Progenitor cell of endocrine pancreas (in vitro differentiated cells): ENCODE data around the gene FOXF1. TPM values are rescaled to one million over a fixed set of nuclear protein-coding genes. Genes with fewer than 3 reads are reported as not detected.

Experiments
- DNase-seq: peaks from one replicate; pipeline ENCODE4 v3.0.0; 2021; ENCODE audit warnings: low spot score; ENCODE audit not compliant: unreplicated experiment
- H3K27ac Mint-ChIP-seq: 2 replicates; pipeline ENCODE4 v1.8.0; 2021; ENCODE audit warnings: mild to moderate bottlenecking, moderate library complexity, mixed read lengths
- H3K27me3 Mint-ChIP-seq: 2 replicates; pipeline ENCODE4 v1.8.0; 2021; ENCODE audit warnings: mixed read lengths
- H3K36me3 Mint-ChIP-seq: 2 replicates; pipeline ENCODE4 v1.8.0; 2022; ENCODE audit warnings: mixed read lengths; ENCODE audit not compliant: insufficient read depth
- H3K4me1 Mint-ChIP-seq: 2 replicates; pipeline ENCODE4 v1.8.0; 2021; ENCODE audit warnings: low read depth, mixed read lengths
- H3K4me3 Mint-ChIP-seq: 2 replicates; pipeline ENCODE4 v1.8.0; 2021; ENCODE audit warnings: low read depth, mild to moderate bottlenecking, moderate library complexity, mixed read lengths
- H3K9me3 Mint-ChIP-seq: 2 replicates; pipeline ENCODE4 v1.8.0; 2021; ENCODE audit warnings: low read depth, mixed read lengths
- total RNA-seq: library from RNA; stranded (reverse); gene quantifications from 2 replicates; pipeline ENCODE4 v1.2.1, GENCODE V29; 2021
- TF ChIP-seq, protein P1 (sequence below): fragments of 200-600 bp; sonication (generic); IDR thresholded peaks from one replicate; pipeline ENCODE4 v1.5.0; 2021; ENCODE audit warnings: antibody characterized with exemption, mild to moderate bottlenecking; ENCODE audit not compliant: unreplicated experiment

FOXF1 gene
- total RNA-seq, 1 donor from 2014 or later, result not detected

DNA sequence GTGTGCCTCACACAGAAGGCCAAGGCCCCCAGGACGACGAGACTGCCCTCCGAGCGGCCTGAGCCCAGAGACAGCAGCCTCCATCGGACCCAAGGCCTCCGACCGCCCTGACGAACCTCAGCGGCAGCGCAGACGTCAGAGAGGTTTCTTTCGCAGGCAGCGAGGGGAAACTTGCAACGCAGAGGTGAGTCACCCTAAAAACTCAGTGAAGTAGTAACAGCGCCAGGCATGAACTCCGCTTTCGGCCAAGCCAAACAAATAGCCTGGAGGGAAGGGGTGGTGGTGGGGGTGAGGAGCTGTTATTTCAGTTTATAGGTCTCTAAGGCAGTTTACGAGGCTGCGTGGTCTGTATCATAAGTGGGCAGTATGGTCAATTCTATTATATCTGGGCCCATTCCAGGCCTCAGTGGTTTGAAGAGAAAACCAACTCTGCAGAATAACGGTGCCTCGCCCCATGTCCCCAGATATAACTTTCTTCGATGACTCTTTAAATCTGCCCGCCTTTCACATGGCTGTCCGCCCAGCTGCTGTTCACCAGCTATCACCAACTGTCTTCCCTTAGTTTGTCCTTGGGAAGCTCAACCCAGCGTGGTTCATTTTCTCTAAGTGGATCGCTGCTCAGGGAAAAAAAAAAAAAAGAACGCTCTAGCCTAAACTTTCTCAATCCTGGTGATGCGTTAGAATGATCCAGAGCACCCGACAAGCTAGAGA is 43.5 kb upstream of the FOXF1 start:
- Mint-ChIP-seq H3K27ac (no peak overlapping the region), H3K9me3 (peaks cover 9% of the 10 kb centered on the region), H3K4me1 (peaks cover 1% of the 10 kb centered on the region), H3K36me3 (no peaks in the 10 kb centered on the region), H3K27me3 (peaks cover 18% of the 10 kb centered on the region), H3K4me3 (no peak overlapping the region)
- no peak for DNase-seq
- TF ChIP-seq, protein P1, sequence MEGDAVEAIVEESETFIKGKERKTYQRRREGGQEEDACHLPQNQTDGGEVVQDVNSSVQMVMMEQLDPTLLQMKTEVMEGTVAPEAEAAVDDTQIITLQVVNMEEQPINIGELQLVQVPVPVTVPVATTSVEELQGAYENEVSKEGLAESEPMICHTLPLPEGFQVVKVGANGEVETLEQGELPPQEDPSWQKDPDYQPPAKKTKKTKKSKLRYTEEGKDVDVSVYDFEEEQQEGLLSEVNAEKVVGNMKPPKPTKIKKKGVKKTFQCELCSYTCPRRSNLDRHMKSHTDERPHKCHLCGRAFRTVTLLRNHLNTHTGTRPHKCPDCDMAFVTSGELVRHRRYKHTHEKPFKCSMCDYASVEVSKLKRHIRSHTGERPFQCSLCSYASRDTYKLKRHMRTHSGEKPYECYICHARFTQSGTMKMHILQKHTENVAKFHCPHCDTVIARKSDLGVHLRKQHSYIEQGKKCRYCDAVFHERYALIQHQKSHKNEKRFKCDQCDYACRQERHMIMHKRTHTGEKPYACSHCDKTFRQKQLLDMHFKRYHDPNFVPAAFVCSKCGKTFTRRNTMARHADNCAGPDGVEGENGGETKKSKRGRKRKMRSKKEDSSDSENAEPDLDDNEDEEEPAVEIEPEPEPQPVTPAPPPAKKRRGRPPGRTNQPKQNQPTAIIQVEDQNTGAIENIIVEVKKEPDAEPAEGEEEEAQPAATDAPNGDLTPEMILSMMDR, result no peak

DNA sequence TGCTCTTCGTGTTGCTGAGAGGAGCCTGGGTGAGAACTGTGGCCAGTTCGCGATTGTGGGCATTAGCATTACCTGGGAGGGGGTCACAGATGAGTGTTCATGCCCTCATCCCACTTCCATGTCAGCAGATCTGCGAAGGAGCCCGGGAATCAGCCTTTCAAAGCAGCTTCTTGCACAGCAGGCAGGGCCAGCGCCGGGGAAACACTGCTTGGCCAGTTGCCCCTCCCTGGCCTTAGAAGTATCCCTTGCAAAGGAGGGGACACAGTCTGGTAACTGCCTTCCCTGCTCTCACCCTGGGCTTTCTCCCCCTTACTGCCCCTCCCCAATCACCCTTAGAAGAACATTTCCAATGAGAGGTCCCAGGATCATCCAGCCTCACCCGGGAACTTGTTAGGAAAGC is 42.8 kb upstream of the FOXF1 start:
- H3K27ac Mint-ChIP-seq, result no peak overlapping the region
- H3K36me3 Mint-ChIP-seq, result no peaks in the 10 kb centered on the region
- H3K27me3 Mint-ChIP-seq, result peaks cover 20% of the 10 kb centered on the region
- H3K4me3 Mint-ChIP-seq, result no peak overlapping the region
- TF ChIP-seq, protein P1, result no peak
- H3K9me3 Mint-ChIP-seq, result peaks cover 9% of the 10 kb centered on the region
- no peak for DNase-seq
- no peaks in the 10 kb centered on the region for H3K4me1 Mint-ChIP-seq

DNA sequence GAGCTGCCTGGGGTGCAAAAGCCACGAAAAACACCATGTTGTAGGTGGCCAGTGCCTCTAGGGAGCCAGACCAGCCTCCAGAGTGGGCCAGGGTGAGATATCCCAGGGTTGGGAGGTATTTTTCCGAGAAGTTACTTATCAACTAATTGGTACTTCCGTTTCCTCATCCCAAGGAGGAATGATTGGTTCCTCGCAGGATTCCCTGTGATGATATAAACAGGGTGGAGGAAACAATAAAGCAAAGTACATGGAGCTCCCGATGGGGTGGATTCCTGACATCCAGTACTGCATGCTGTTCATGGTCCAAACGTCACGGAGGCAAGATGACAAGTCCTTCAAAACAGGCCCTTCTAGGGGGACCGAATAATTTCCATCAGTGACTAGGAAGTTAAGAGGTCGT is 39.4 kb upstream of the FOXF1 start:
- H3K36me3 Mint-ChIP-seq, result no peaks in the 10 kb centered on the region
- H3K4me1 Mint-ChIP-seq, result no peaks in the 10 kb centered on the region
- H3K27me3 Mint-ChIP-seq, result peaks cover 46% of the 10 kb centered on the region
- TF ChIP-seq, protein P1, result no peak
- H3K27ac Mint-ChIP-seq, result no peak overlapping the region
- DNase-seq, result no peak
- H3K9me3 Mint-ChIP-seq, result no peaks in the 10 kb centered on the region
- no peak overlapping the region for H3K4me3 Mint-ChIP-seq

DNA sequence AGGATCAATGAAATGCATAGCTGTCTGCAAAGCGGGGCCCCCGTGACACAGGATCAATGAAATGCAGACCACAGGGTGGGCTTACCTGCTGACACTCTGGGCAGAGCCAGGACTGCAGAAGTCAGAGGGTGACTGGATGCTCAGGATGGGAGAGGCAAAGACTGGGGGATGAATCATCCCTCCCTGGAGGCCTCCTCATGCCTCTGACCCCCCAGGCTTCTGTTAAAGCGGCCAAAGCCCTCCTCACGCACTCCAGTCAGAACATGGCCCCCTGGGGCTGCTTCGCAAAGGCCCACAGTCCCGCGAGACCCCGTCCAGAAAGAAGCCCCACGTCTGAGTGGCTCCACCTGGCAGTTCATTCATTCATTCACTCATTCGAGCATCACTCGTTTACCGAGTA is 38.4 kb upstream of the FOXF1 start:
- no peak for DNase-seq
- Mint-ChIP-seq H3K36me3 (no peaks in the 10 kb centered on the region), H3K4me3 (no peak overlapping the region), H3K9me3 (no peaks in the 10 kb centered on the region), H3K4me1 (no peaks in the 10 kb centered on the region), H3K27ac (no peak overlapping the region), H3K27me3 (peaks cover 56% of the 10 kb centered on the region)
- TF ChIP-seq, protein P1, result no peak

DNA sequence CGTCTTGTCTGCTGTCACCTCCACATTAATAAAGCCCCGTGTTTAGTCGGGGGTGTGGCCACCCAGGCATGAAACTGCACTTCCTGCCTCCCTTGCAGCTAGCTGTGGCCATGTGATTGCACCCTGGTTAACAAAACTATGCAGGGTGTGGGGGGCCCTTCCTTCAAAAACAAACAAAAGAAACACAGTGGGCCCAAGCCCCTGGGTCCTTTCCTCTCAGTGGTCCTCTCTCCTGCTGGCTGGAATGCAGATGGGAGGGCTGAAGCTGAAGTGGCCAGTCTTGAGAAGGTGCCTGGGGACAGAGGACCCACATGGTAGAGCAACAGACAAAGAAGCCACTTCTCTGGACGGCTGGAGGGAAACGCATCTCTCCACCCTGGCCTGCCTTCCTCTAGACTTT is 38.0 kb upstream of the FOXF1 start:
- TF ChIP-seq, protein P1, result no peak
- DNase-seq, result no peak
- Mint-ChIP-seq H3K9me3 (no peaks in the 10 kb centered on the region), H3K4me1 (no peaks in the 10 kb centered on the region), H3K36me3 (no peaks in the 10 kb centered on the region), H3K4me3 (no peak overlapping the region), H3K27ac (no peak overlapping the region), H3K27me3 (peaks cover 60% of the 10 kb centered on the region)
